ENCODE results near the gene SNX32. TPM values are rescaled to one million over a fixed set of nuclear protein-coding genes. Genes with fewer than 3 reads are reported as not detected.

The SNX32 gene
- total RNA-seq, 2 experiments from 2014 or later = 0.33 to 0.61 TPM

- Mint-ChIP-seq H3K4me3 (no peak overlapping the region), H3K9me3 (no peaks in the 10 kb centered on the region), H3K4me1 (ENCODE audit: low read depth) (peaks cover 21% of the 10 kb centered on the region), H3K27me3 (peaks cover 61% of the 10 kb centered on the region), H3K27ac (no peak overlapping the region), H3K36me3 (ENCODE audit: low read depth) (no peaks in the 10 kb centered on the region)
- POLR2A ChIA-PET = interaction anchor here (1.7 kb wide), 1 partner anchor 9 kb away, joined by 9 read pairs; the partner anchor contains the start of gene AP5B1
- H3K36me3 ChIP-seq (ENCODE audit: insufficient read depth, low read length) = no peaks in the 10 kb centered on the region
- H3K9me3 ChIP-seq (ENCODE audit: control insufficient read depth in 1 of 2, insufficient read depth in 1 of 2, low read length in 2 of 2) = peaks cover 0 to 14% of the 10 kb centered on the region in 2 experiments
- intact Hi-C loops (cut with DNase I, micrococcal nuclease) = no loop called here
- no peak for DNase-seq
- peaks cover 52% of the 10 kb centered on the region for H3K4me1 ChIP-seq (ENCODE audit: insufficient read depth, low read length)
- CTCF ChIA-PET = interaction anchor here (1.4 to 1.8 kb wide), 3 partner anchors 9 to 433 kb away, joined by 3 to 10 read pairs (median 9); no protein-coding TSS in a partner anchor
- no peak for ATAC-seq (ENCODE audit: poor library complexity)
- H3K27ac ChIP-seq (ENCODE audit: low read depth in 1 of 2, low read length in 2 of 2) = no peak overlapping the region
- no peak for TF ChIP-seq CTCF (IDR thresholded peaks at IDR 0.05)
- H3K4me3 ChIP-seq (ENCODE audit: low read length) = no peak overlapping the region
- H3K27me3 ChIP-seq (ENCODE audit: control insufficient read depth in 1 of 2, insufficient read depth in 2 of 2, low read length in 2 of 2) = peaks cover 42 to 47% of the 10 kb centered on the region in 2 experiments
Measured at GRCh38 chr11:65789230-65790103, 44.3 kb upstream of the SNX32 start.

- DNase-seq = no peak
- CTCF ChIA-PET = interaction anchor here (0.9 to 1.6 kb wide), 3 partner anchors 10 to 432 kb away, joined by 3 to 9 read pairs (median 3); no protein-coding TSS in a partner anchor
- POLR2A ChIA-PET = no interaction called here
- Mint-ChIP-seq H3K36me3 (ENCODE audit: low read depth) (no peaks in the 10 kb centered on the region), H3K9me3 (no peaks in the 10 kb centered on the region), H3K4me1 (ENCODE audit: low read depth) (peaks cover 14% of the 10 kb centered on the region), H3K27ac (no peak overlapping the region), H3K4me3 (no peak overlapping the region), H3K27me3 (peaks cover 54% of the 10 kb centered on the region)
- Histone ChIP-seq H3K4me3 (ENCODE audit: low read length) (no peak overlapping the region), H3K36me3 (ENCODE audit: insufficient read depth, low read length) (no peaks in the 10 kb centered on the region), H3K27ac (ENCODE audit: low read depth in 1 of 2, low read length in 2 of 2) (no peak overlapping the region), H3K4me1 (ENCODE audit: insufficient read depth, low read length) (peaks cover 44% of the 10 kb centered on the region), H3K27me3 (ENCODE audit: control insufficient read depth in 1 of 2, insufficient read depth in 2 of 2, low read length in 2 of 2) (peaks cover 42 to 47% of the 10 kb centered on the region in 2 experiments), H3K9me3 (ENCODE audit: control insufficient read depth in 1 of 2, insufficient read depth in 1 of 2, low read length in 2 of 2) (peaks cover 0 to 14% of the 10 kb centered on the region in 2 experiments)
- no peak for TF ChIP-seq CTCF (IDR thresholded peaks at IDR 0.05)
- intact Hi-C loops (cut with DNase I, micrococcal nuclease) = no loop called here
- no peak for ATAC-seq (ENCODE audit: poor library complexity)
Measured at GRCh38 chr11:65790104-65790901, 43.5 kb upstream of the SNX32 start.

- intact Hi-C loops (cut with DNase I, micrococcal nuclease) = no loop called here
- Histone ChIP-seq H3K4me1 (ENCODE audit: insufficient read depth, low read length) (peaks cover 36% of the 10 kb centered on the region), H3K36me3 (ENCODE audit: insufficient read depth, low read length) (no peaks in the 10 kb centered on the region), H3K9me3 (ENCODE audit: control insufficient read depth in 1 of 2, insufficient read depth in 1 of 2, low read length in 2 of 2) (peaks cover 0 to 14% of the 10 kb centered on the region in 2 experiments), H3K4me3 (ENCODE audit: low read length) (no peak overlapping the region), H3K27me3 (ENCODE audit: control insufficient read depth in 1 of 2, insufficient read depth in 2 of 2, low read length in 2 of 2) (peaks cover 38 to 39% of the 10 kb centered on the region in 2 experiments), H3K27ac (ENCODE audit: low read depth in 1 of 2, low read length in 2 of 2) (no peak overlapping the region)
- ATAC-seq (ENCODE audit: poor library complexity) (no peak), DNase-seq (no peak)
- H3K4me3 Mint-ChIP-seq = no peak overlapping the region
- H3K36me3 Mint-ChIP-seq (ENCODE audit: low read depth) = no peaks in the 10 kb centered on the region
- CTCF ChIA-PET = interaction anchor here (0.6 to 1.6 kb wide), 4 partner anchors 11 to 431 kb away, joined by 3 to 9 read pairs (median 4); no protein-coding TSS in a partner anchor
- no peaks in the 10 kb centered on the region for H3K9me3 Mint-ChIP-seq
- POLR2A ChIA-PET = interaction anchor here (0.9 kb wide), 1 partner anchor 10 kb away, joined by 3 read pairs; the partner anchor contains the start of gene AP5B1
- TF ChIP-seq CTCF (IDR thresholded peaks at IDR 0.05) = no peak
- no peak overlapping the region for H3K27ac Mint-ChIP-seq
- peaks cover 53% of the 10 kb centered on the region for H3K27me3 Mint-ChIP-seq
- H3K4me1 Mint-ChIP-seq (ENCODE audit: low read depth) = peaks cover 8% of the 10 kb centered on the region
Measured at GRCh38 chr11:65790902-65791650, 42.7 kb upstream of the SNX32 start.

Data from CD4-positive, alpha-beta T cell (primary cell).